22Rv1 (cell line): ENCODE results near the gene CERCAM.

Experiments used
- CTCF ChIP-seq: fragments of 450-650 bp; IDR thresholded peaks from 2 replicates; pipeline ENCODE4 v1.5.1; 2017; ENCODE audit warnings: mild to moderate bottlenecking
- ZFX ChIP-seq: fragments of 450-650 bp; IDR thresholded peaks from 2 replicates; pipeline ENCODE4 v1.6.1; 2017; ENCODE audit warnings: antibody characterized with exemption, borderline replicate concordance

GRCh38 chr9:128414461-128414860 lies 6.2 kb upstream of the CERCAM start:
- TF ChIP-seq CTCF: no peak
- no peak for TF ChIP-seq ZFX
